H1 (cell line): ENCODE data around the gene CHRNA4.

Experiments used
- ATF2 ChIP-seq: IDR thresholded peaks from 2 replicates; pipeline ENCODE4 v1.6.1; 2012; ENCODE audit warnings: low read length, inconsistent platforms
- CBX5 ChIP-seq: fragments of 300-800, 300-1000 bp; sonication (generic); IDR thresholded peaks from 2 replicates; pipeline ENCODE4 v1.7.1; 2016; ENCODE audit warnings: antibody characterized with exemption, low read length, low read depth
- CREB1 ChIP-seq: IDR thresholded peaks from 2 replicates; pipeline ENCODE4 v1.6.1; 2012; ENCODE audit warnings: inconsistent platforms
- CTCF ChIP-seq, 3 experiments: IDR thresholded peaks; 1 replicate in 2 of 3; 2 replicates in 1 of 3; pipeline versions ENCODE4 v1.5.1 to v1.6.1; 2011; ENCODE audit warnings: low read length in 3 of 3, mild to moderate bottlenecking in 3 of 3, inconsistent platforms in 2 of 3, low read depth in 1 of 3, moderate library complexity in 1 of 3; ENCODE audit not compliant: insufficient read depth in 1 of 3; ENCODE audit errors: control extremely low read depth in 1 of 3
- EZH2 ChIP-seq: fragments of 200-600 bp; sonication (generic); IDR thresholded peaks from 2 replicates; pipeline ENCODE4 v1.7.1; 2012; ENCODE audit warnings: low read depth, mild to moderate bottlenecking, moderate library complexity, low read length, inconsistent platforms; ENCODE audit not compliant: severe bottlenecking
- HDAC2 ChIP-seq, 2 experiments: fragments of 300-600 bp in 1 of 2; sonication (generic) in 1 of 2; IDR thresholded peaks; 2 replicates each; pipeline ENCODE4 v1.6.1; 2011 to 2012; ENCODE audit warnings: low read depth in 2 of 2, low read length in 2 of 2, mild to moderate bottlenecking in 2 of 2, moderate library complexity in 2 of 2, borderline replicate concordance in 1 of 2, inconsistent platforms in 1 of 2
- POLR2A ChIP-seq, 2 experiments: IDR thresholded peaks; 1 replicate in 1 of 2; 2 replicates in 1 of 2; pipeline ENCODE4 v1.6.1; 2011; ENCODE audit warnings: low read depth in 2 of 2, low read length in 2 of 2, mild to moderate bottlenecking in 2 of 2; ENCODE audit errors: control extremely low read depth in 1 of 2
- SIN3A ChIP-seq, 2 experiments: IDR thresholded peaks in 1 of 2; conservative IDR thresholded peaks in 1 of 2; 2 replicates each; pipeline ENCODE4 v1.6.1; 2011 to 2012; ENCODE audit warnings: low read length in 2 of 2, improper control_type of control experiment in 1 of 2, low read depth in 1 of 2, mild to moderate bottlenecking in 1 of 2
- SIX5 ChIP-seq: IDR thresholded peaks from 2 replicates; pipeline ENCODE4 v1.6.1; 2011; ENCODE audit warnings: mild to moderate bottlenecking, low read depth, low read length
- TAF1 ChIP-seq: IDR thresholded peaks from 2 replicates; pipeline ENCODE4 v1.6.1; 2011; ENCODE audit warnings: mild to moderate bottlenecking, low read depth, low read length

- TF ChIP-seq CREB1 (no peak), TAF1 (no peak), SIX5 (no peak), EZH2 (no peak), CBX5 (no peak), CTCF (IDR thresholded peaks at IDR 0.05; ENCODE audit: control extremely low read depth in 1 of 3, insufficient read depth in 1 of 3, low read depth in 1 of 3, low read length in 3 of 3) (no peak), HDAC2 (IDR thresholded peaks at IDR 0.05; ENCODE audit: borderline replicate concordance in 1 of 2, low read depth in 2 of 2, low read length in 2 of 2) (no peak), ATF2 (no peak), POLR2A (IDR thresholded peaks at IDR 0.05; ENCODE audit: control extremely low read depth in 1 of 2, low read depth in 2 of 2, low read length in 2 of 2) (no peak), SIN3A (conservative IDR thresholded peaks at IDR 0.05 in 1 of 2, IDR thresholded peaks at IDR 0.05 in 1 of 2; ENCODE audit: low read depth in 1 of 2, low read length in 2 of 2) (no peak)
These were observed 16.8 kb upstream of the CHRNA4 start for GRCh38 chr20:63377951-63378381.
